ENCODE results near the gene NRARP.

NRARP gene

GRCh38 chr9:137256856-137257255 is 45.2 kb downstream of the NRARP start:
- no peak for DNase-seq (ENCODE audit: low read depth)

- DNase-seq (ENCODE audit: low read depth): no peak
Measured at GRCh38 chr9:137256362-137256761, 45.7 kb downstream of the NRARP start.

- no peak for DNase-seq (ENCODE audit: low read depth)
Measured at GRCh38 chr9:137255448-137256114, 46.5 kb downstream of the NRARP start.

- DNase-seq (ENCODE audit: low read depth): peak; percentile 33
Measured at GRCh38 chr9:137254624-137255447, 47.2 kb downstream of the NRARP start, which contains the start of gene NELFB. Gene NELFB, plus strand, starts transcription at chr9:137255327.

GRCh38 chr9:137253717-137254623 is 48.1 kb downstream of the NRARP start:
- no peak for DNase-seq (ENCODE audit: low read depth)

GRCh38 chr9:137252555-137253506 is 49.2 kb downstream of the NRARP start:
- no peak for DNase-seq (ENCODE audit: low read depth)

GRCh38 chr9:137251490-137252268 is 50.4 kb downstream of the NRARP start:
- DNase-seq (ENCODE audit: low read depth): no peak

- no peak for DNase-seq (ENCODE audit: low read depth)
Measured at GRCh38 chr9:137251194-137251461, 50.9 kb downstream of the NRARP start, which contains the start of gene STPG3. Gene STPG3, plus strand, starts transcription at chr9:137251286. Its CDS starts 1 bp downstream, at chr9:137251287.

- no peak for DNase-seq (ENCODE audit: low read depth)
Measured at GRCh38 chr9:137250329-137251193, 51.5 kb downstream of the NRARP start.

All from GM04503 (cell line).